CD14-positive monocyte (primary cell): ENCODE data around the gene EXPH5. TPM values are rescaled to one million over a fixed set of nuclear protein-coding genes. Genes with fewer than 3 reads are reported as not detected.

Experiments used
- DNase-seq, 3 donors: peaks; one replicate each; pipeline ENCODE4 v3.0.0-alpha.2; 2011 to 2022
- H2AFZ ChIP-seq: 2 replicates; pipeline ENCODE4 v1.6.0; 2012; ENCODE audit warnings: mild to moderate bottlenecking, low read depth, low read length, inconsistent platforms; ENCODE audit not compliant: insufficient read depth, poor library complexity, severe bottlenecking
- H3K27ac ChIP-seq, 2 donors: 1 replicate in 1 of 2; 2 replicates in 1 of 2; pipeline ENCODE4 v1.5.1; 2012 to 2013; ENCODE audit warnings: low read length in 2 of 2, control low read depth in 1 of 2, inconsistent platforms in 1 of 2, low read depth in 1 of 2, mild to moderate bottlenecking in 1 of 2
- H3K27me3 ChIP-seq, 2 donors: one replicate each; pipeline versions ENCODE4 v1.6.0 to v1.6.1; 2011 to 2013; ENCODE audit warnings: low read length in 2 of 2; ENCODE audit not compliant: control insufficient read depth in 2 of 2, insufficient read depth in 2 of 2
- H3K36me3 ChIP-seq, 2 donors: replicated peaks in 1 of 2; 1 replicate in 1 of 2; 2 replicates in 1 of 2; pipeline versions ENCODE4 v1.5.1 to v1.6.1; 2012 to 2013; ENCODE audit warnings: low read length in 2 of 2, control low read depth in 1 of 2, inconsistent platforms in 1 of 2, mild to moderate bottlenecking in 1 of 2; ENCODE audit not compliant: insufficient read depth in 2 of 2, control insufficient read depth in 1 of 2
- H3K4me1 ChIP-seq, 2 donors: 1 replicate in 1 of 2; 2 replicates in 1 of 2; pipeline versions ENCODE4 v1.5.1 to v1.6.1; 2012 to 2013; ENCODE audit warnings: low read length in 2 of 2, control low read depth in 1 of 2, inconsistent platforms in 1 of 2, mild to moderate bottlenecking in 1 of 2, moderate library complexity in 1 of 2; ENCODE audit not compliant: insufficient read depth in 2 of 2, control insufficient read depth in 1 of 2
- H3K4me2 ChIP-seq: replicated peaks from 2 replicates; pipeline ENCODE3; 2012; ENCODE audit warnings: low read length, moderate library complexity, mild to moderate bottlenecking; ENCODE audit not compliant: poor library complexity, severe bottlenecking; ENCODE audit errors: extremely low read depth
- H3K4me3 ChIP-seq, 3 experiments: fragments of 200-600 bp in 1 of 3; sonication (generic) in 1 of 3; replicated peaks in 1 of 3; 1 replicate in 2 of 3; 2 replicates in 1 of 3; pipeline ENCODE4 v1.5.1; 2011 to 2013; ENCODE audit warnings: low read length in 3 of 3, mild to moderate bottlenecking in 3 of 3, control low read depth in 2 of 3, low read depth in 2 of 3, inconsistent platforms in 1 of 3, moderate library complexity in 1 of 3
- H3K79me2 ChIP-seq: 2 replicates; pipeline ENCODE4 v1.6.0; 2012; ENCODE audit warnings: mild to moderate bottlenecking, control low read depth, inconsistent platforms, low read length, moderate library complexity; ENCODE audit not compliant: insufficient read depth
- H3K9ac ChIP-seq: 2 replicates; pipeline ENCODE4 v1.6.0; 2017; ENCODE audit warnings: low read length, mild to moderate bottlenecking; ENCODE audit not compliant: insufficient read depth, poor library complexity, severe bottlenecking
- H3K9me3 ChIP-seq, 2 donors: replicated peaks in 1 of 2; 1 replicate in 1 of 2; 2 replicates in 1 of 2; pipeline versions ENCODE4 v1.5.1 to v1.6.1; 2012 to 2013; ENCODE audit warnings: low read length in 2 of 2, control low read depth in 1 of 2; ENCODE audit not compliant: control insufficient read depth in 1 of 2, insufficient read depth in 1 of 2
- H4K20me1 ChIP-seq: 2 replicates; pipeline ENCODE4 v1.6.0; 2012; ENCODE audit warnings: mild to moderate bottlenecking, low read length, control low read depth, moderate library complexity; ENCODE audit not compliant: insufficient read depth
- H3K27ac Mint-ChIP-seq, 7 donors: one replicate each; pipeline ENCODE4 v1.8.0; 2020; ENCODE audit warnings: mild to moderate bottlenecking in 7 of 7, mixed read lengths in 7 of 7, moderate library complexity in 6 of 7, inconsistent platforms in 2 of 7
- H3K27me3 Mint-ChIP-seq, 3 donors: one replicate each; pipeline ENCODE4 v1.8.0; 2021 to 2022; ENCODE audit warnings: low read depth in 3 of 3, mild to moderate bottlenecking in 3 of 3, mixed read lengths in 3 of 3, moderate library complexity in 3 of 3, inconsistent platforms in 1 of 3
- H3K36me3 Mint-ChIP-seq, 2 donors: one replicate each; pipeline ENCODE4 v1.8.0; 2020; ENCODE audit warnings: mixed read lengths in 2 of 2, inconsistent platforms in 1 of 2, mild to moderate bottlenecking in 1 of 2
- H3K4me1 Mint-ChIP-seq: one replicate; pipeline ENCODE4 v1.8.0; 2020; ENCODE audit warnings: mild to moderate bottlenecking, mixed read lengths
- H3K4me3 Mint-ChIP-seq, 2 donors: one replicate each; pipeline ENCODE4 v1.8.0; 2020; ENCODE audit warnings: mild to moderate bottlenecking in 2 of 2, mixed read lengths in 2 of 2, moderate library complexity in 1 of 2
- H3K9me3 Mint-ChIP-seq, 7 donors: one replicate each; pipeline ENCODE4 v1.8.0; 2020 to 2022; ENCODE audit warnings: mixed read lengths in 7 of 7, mild to moderate bottlenecking in 6 of 7, moderate library complexity in 6 of 7, inconsistent platforms in 2 of 7
- CTCF ChIP-seq: fragments of 200-600 bp; IDR thresholded peaks from one replicate; pipeline ENCODE4 v1.8.0; 2022; ENCODE audit warnings: antibody characterized with exemption, mild to moderate bottlenecking
- WGBS: methylation state at CpG from one replicate; pipeline ENCODE4 v1.1.5; 2013; ENCODE audit warnings: missing lambda C conversion rate; ENCODE audit not compliant: insufficient coverage; 5-methylcytosine and 5-hydroxymethylcytosine counted together
- intact Hi-C, 2 donors: fragments of 100-400 bp; cut with micrococcal nuclease; formaldehyde crosslinking; loops; one replicate each; pipeline versions ENCODE4 v1.15.0 to v1.15.1; 2023
- polyA plus RNA-seq, 3 donors: library from polyadenylated mRNA; depleted of rRNA in 1 of 3; unstranded in 2 of 3; stranded (reverse) in 1 of 3; fragments of 300-500 nt in 2 of 3; fragments of >200 nt in 1 of 3; fragmentation: Illumina TruSeq in 2 of 3; gene quantifications; 1 replicate in 2 of 3; 2 replicates in 1 of 3; pipeline ENCODE4 v1.2.3, GENCODE V29; 2012 to 2021

The EXPH5 gene
- polyA plus RNA-seq, 3 donors: 0.05 to 0.17 TPM; not detected in 1

GRCh38 chr11:108588287-108588686, 5.3 kb downstream of the EXPH5 start:
- H2AFZ ChIP-seq: no peak overlapping the region
- H3K9me3 Mint-ChIP-seq: peaks cover 0 to under 1% (median 0%) of the 10 kb centered on the region in 7 donors
- H3K4me2 ChIP-seq: no peak overlapping the region
- H3K36me3 ChIP-seq: no peaks in the 10 kb centered on the region
- no peaks in the 10 kb centered on the region for H3K9me3 ChIP-seq
- H3K36me3 Mint-ChIP-seq: peaks cover 0 to under 1% of the 10 kb centered on the region in 2 donors
- peaks cover 11% of the 10 kb centered on the region for H3K4me1 Mint-ChIP-seq
- no peak for TF ChIP-seq CTCF
- H3K27me3 ChIP-seq: peaks cover 5 to 11% of the 10 kb centered on the region in 2 donors
- no peaks in the 10 kb centered on the region for H3K79me2 ChIP-seq
- H4K20me1 ChIP-seq: no peaks in the 10 kb centered on the region
- H3K27ac ChIP-seq: no peak overlapping the region
- no peak overlapping the region for H3K4me3 Mint-ChIP-seq
- peaks cover 5 to 6% of the 10 kb centered on the region in 2 donors for H3K4me1 ChIP-seq
- peaks cover 10 to 16% (median 12%) of the 10 kb centered on the region in 3 donors for H3K27me3 Mint-ChIP-seq
- no peak overlapping the region for H3K4me3 ChIP-seq
- no CpG with 5 or more reads among the region's 2 CpGs for WGBS
- H3K9ac ChIP-seq: no peak overlapping the region
- no peak for DNase-seq
- intact Hi-C loops: no loop called here
- no peak overlapping the region for H3K27ac Mint-ChIP-seq

GRCh38 chr11:108587109-108587508, 6.5 kb downstream of the EXPH5 start:
- H3K9ac ChIP-seq: no peak overlapping the region
- H3K36me3 ChIP-seq: no peaks in the 10 kb centered on the region
- peaks cover 2 to 4% of the 10 kb centered on the region in 2 donors for H3K27me3 ChIP-seq
- Mint-ChIP-seq H3K4me1 (peaks cover 3% of the 10 kb centered on the region), H3K27me3 (peaks cover 1 to 5% (median 3%) of the 10 kb centered on the region in 3 donors), H3K4me3 (no peak overlapping the region), H3K27ac (no peak overlapping the region), H3K9me3 (no peaks in the 10 kb centered on the region), H3K36me3 (no peaks in the 10 kb centered on the region)
- H3K4me1 ChIP-seq: no peaks in the 10 kb centered on the region
- no peak overlapping the region for H3K27ac ChIP-seq
- no CpG with 5 or more reads among the region's 4 CpGs for WGBS
- H3K4me3 ChIP-seq: no peak overlapping the region
- H2AFZ ChIP-seq: no peak overlapping the region
- H3K79me2 ChIP-seq: no peaks in the 10 kb centered on the region
- TF ChIP-seq CTCF: no peak
- no peak overlapping the region for H3K4me2 ChIP-seq
- no peak for DNase-seq
- H3K9me3 ChIP-seq: no peaks in the 10 kb centered on the region
- intact Hi-C loops: no loop called here
- no peaks in the 10 kb centered on the region for H4K20me1 ChIP-seq
